Breast epithelium (tissue), 3 donors: Measurements from ENCODE around the gene FKTN.

Source experiments
- CTCF ChIP-seq, 3 donors: fragments of 450-650 bp; IDR thresholded peaks; one replicate each; pipeline ENCODE4 v1.5.1; 2016 to 2017; ENCODE audit warnings: antibody characterized with exemption in 3 of 3, mild to moderate bottlenecking in 3 of 3, moderate library complexity in 3 of 3
- POLR2AphosphoS5 ChIP-seq, 3 donors: sonication (generic); formaldehyde crosslinking; IDR thresholded peaks; one replicate each; pipeline ENCODE4 v1.6.1; 2017; ENCODE audit warnings: antibody characterized with exemption in 3 of 3

- no peak for TF ChIP-seq POLR2AphosphoS5 (IDR thresholded peaks at IDR 0.05)
- no peak for TF ChIP-seq CTCF (IDR thresholded peaks at IDR 0.05)
Observed at GRCh38 chr9:105681313-105681712, 123.4 kb downstream of the FKTN start.
